IMR-90 (cell line): Measurements from ENCODE around the gene USP10. TPM values are rescaled to one million over a fixed set of nuclear protein-coding genes. Genes with fewer than 3 reads are reported as not detected.

Source experiments
- ATAC-seq: fragments of 200-7000 bp; cut with Tn5 transposase; 2 replicates; pipeline ENCODE4 v1.9.1; 2020; ENCODE audit warnings: low read depth, mild to moderate bottlenecking, moderate library complexity
- BruUV-seq: library from RNA; stranded (reverse); fragments of 400-500 nt; replicated peaks from 2 replicates; lab custom pipeline; 2021; lab: Mats Ljungman, UMichigan
- CTCF ChIA-PET: fragments of 300-600 bp; formaldehyde crosslinking; extraction: SDS; loops from one replicate; lab custom pipeline; 2021; ENCODE audit warnings: antibody characterized with exemption; lab: Yijun Ruan, JAX
- POLR2A ChIA-PET: fragments of 300-600 bp; sonication (Branson Sonifier 250); formaldehyde crosslinking; loops from one replicate; lab custom pipeline; 2022; ENCODE audit warnings: antibody characterized with exemption; ENCODE audit not compliant: unreplicated experiment; lab: Charles Lee
- DNase-seq: peaks from one replicate; pipeline ENCODE4 v3.0.0; 2013
- H2AFZ ChIP-seq: replicated peaks from 2 replicates; pipeline ENCODE3; 2013; ENCODE audit warnings: low read length, mild to moderate bottlenecking; ENCODE audit not compliant: poor library complexity
- H2AK5ac ChIP-seq: 2 replicates; pipeline ENCODE4 v1.6.1; 2013; ENCODE audit warnings: low read depth, low read length, inconsistent platforms
- H2AK9ac ChIP-seq: replicated peaks from 2 replicates; pipeline ENCODE3; 2013; ENCODE audit warnings: mild to moderate bottlenecking, low read depth, low read length, moderate library complexity; ENCODE audit not compliant: poor library complexity
- H2BK120ac ChIP-seq: 2 replicates; pipeline ENCODE4 v1.6.1; 2013; ENCODE audit warnings: low read depth, low read length, inconsistent platforms
- H2BK15ac ChIP-seq: 3 replicates; pipeline ENCODE4 v1.6.1; 2013; ENCODE audit warnings: low read depth, low read length, inconsistent platforms
- H2BK20ac ChIP-seq: 2 replicates; pipeline ENCODE4 v1.6.1; 2013; ENCODE audit warnings: low read depth, mild to moderate bottlenecking, inconsistent platforms, low read length, moderate library complexity
- H2BK5ac ChIP-seq: 2 replicates; pipeline ENCODE4 v1.6.1; 2013; ENCODE audit warnings: mild to moderate bottlenecking, low read depth, low read length, inconsistent platforms; ENCODE audit not compliant: poor library complexity, severe bottlenecking
- H3K14ac ChIP-seq: replicated peaks from 2 replicates; pipeline ENCODE4 v1.6.1; 2013; ENCODE audit warnings: low read depth, low read length, inconsistent platforms
- H3K18ac ChIP-seq: 2 replicates; pipeline ENCODE4 v1.6.1; 2013; ENCODE audit warnings: low read depth, low read length, control low read depth
- H3K23ac ChIP-seq: 2 replicates; pipeline ENCODE4 v1.6.1; 2013; ENCODE audit warnings: low read depth, low read length, inconsistent platforms
- H3K27ac ChIP-seq: 2 replicates; pipeline ENCODE4 v1.5.1; 2013; ENCODE audit warnings: mild to moderate bottlenecking, control low read depth, low read length; ENCODE audit not compliant: insufficient read depth
- H3K27me3 ChIP-seq: 2 replicates; pipeline ENCODE4 v1.6.1; 2013; ENCODE audit warnings: low read length; ENCODE audit not compliant: control insufficient read depth, insufficient read depth
- H3K36me3 ChIP-seq: 2 replicates; pipeline ENCODE4 v1.6.1; 2013; ENCODE audit warnings: low read length, mixed read lengths; ENCODE audit not compliant: control insufficient read depth, insufficient read depth
- H3K4ac ChIP-seq: 2 replicates; pipeline ENCODE4 v1.6.1; 2013; ENCODE audit warnings: low read depth, low read length, inconsistent platforms
- H3K4me1 ChIP-seq: 2 replicates; pipeline ENCODE4 v1.6.1; 2013; ENCODE audit warnings: low read length, mixed read lengths; ENCODE audit not compliant: control insufficient read depth, insufficient read depth
- H3K4me2 ChIP-seq: 2 replicates; pipeline ENCODE4 v1.6.1; 2013; ENCODE audit warnings: low read depth, mild to moderate bottlenecking, control low read depth, low read length, moderate library complexity
- H3K4me3 ChIP-seq: 2 replicates; pipeline ENCODE4 v1.5.1; 2013; ENCODE audit warnings: low read depth, mild to moderate bottlenecking, control low read depth, low read length, moderate library complexity; ENCODE audit not compliant: insufficient read depth
- H3K56ac ChIP-seq: 2 replicates; pipeline ENCODE4 v1.6.1; 2013; ENCODE audit warnings: low read length, inconsistent platforms; ENCODE audit not compliant: insufficient read depth; ENCODE audit errors: extremely low read depth
- H3K79me1 ChIP-seq, 2 experiments: 2 replicates each; pipeline ENCODE4 v1.6.1; 2013; ENCODE audit warnings: low read length in 2 of 2, inconsistent platforms in 1 of 2, low read depth in 1 of 2
- H3K9ac ChIP-seq: 2 replicates; pipeline ENCODE4 v1.6.1; 2013; ENCODE audit warnings: low read depth, low read length, control low read depth
- H3K9me1 ChIP-seq: 2 replicates; pipeline ENCODE4 v1.6.1; 2013; ENCODE audit warnings: low read length, inconsistent platforms; ENCODE audit not compliant: insufficient read depth
- H3K9me3 ChIP-seq: 2 replicates; pipeline ENCODE4 v1.6.1; 2013; ENCODE audit warnings: low read length; ENCODE audit not compliant: control insufficient read depth, insufficient read depth
- H4K20me1 ChIP-seq: 2 replicates; pipeline ENCODE4 v1.6.1; 2013; ENCODE audit warnings: low read length, inconsistent platforms; ENCODE audit not compliant: insufficient read depth
- H4K5ac ChIP-seq: 2 replicates; pipeline ENCODE4 v1.6.1; 2013; ENCODE audit warnings: mild to moderate bottlenecking, low read depth, low read length, control low read depth
- H4K8ac ChIP-seq, 2 experiments: 2 replicates each; pipeline ENCODE4 v1.6.1; 2013; ENCODE audit warnings: low read depth in 2 of 2, low read length in 2 of 2, control low read depth in 1 of 2, inconsistent platforms in 1 of 2
- H4K91ac ChIP-seq: 2 replicates; pipeline ENCODE4 v1.6.1; 2013; ENCODE audit warnings: low read depth, low read length, inconsistent platforms; ENCODE audit not compliant: insufficient read depth
- CEBPB ChIP-seq: IDR thresholded peaks from 2 replicates; pipeline ENCODE4 v1.6.1; 2012; ENCODE audit warnings: low read depth, low read length, improper control_type of control experiment
- RAD21 ChIP-seq: IDR thresholded peaks from 2 replicates; pipeline ENCODE4 v1.6.1; 2012; ENCODE audit warnings: low read length, improper control_type of control experiment
- WGBS, 2 experiments: methylation state at CpG; one replicate each; pipeline versions ENCODE4 v1.1.5 to v1.1.7; 2013; ENCODE audit warnings: missing lambda C conversion rate in 2 of 2; ENCODE audit not compliant: insufficient read length in 1 of 2; ENCODE audit errors: extremely low coverage in 2 of 2; 5-methylcytosine and 5-hydroxymethylcytosine counted together
- dilution Hi-C: fragments of 300-500 bp; cut with HindIII; formaldehyde crosslinking; loops from one replicate; pipeline ENCODE4 v1.14.3; 2018; ENCODE audit warnings: low sequenced_read_pairs; ENCODE audit not compliant: unreplicated experiment
- in situ Hi-C: fragments of 300-500 bp; cut with MboI; formaldehyde crosslinking; loops from 3 replicates; pipeline ENCODE4 v1.14.3; 2019; ENCODE audit warnings: low sequenced_read_pairs, inconsistent platforms, mixed read lengths
- intact Hi-C: fragments of 100-400 bp; cut with micrococcal nuclease; formaldehyde crosslinking; loops from 2 replicates; pipeline ENCODE4 v1.10.0; 2022
- polyA plus RNA-seq, 3 experiments: library from polyadenylated mRNA; depleted of rRNA; stranded (reverse); fragments of >200 nt; gene quantifications; 2 replicates each; pipeline ENCODE4 v1.2.3, GENCODE V29; 2012; ENCODE audit warnings: low replicate concordance in 1 of 3
- total RNA-seq: library from RNA; depleted of rRNA; stranded (reverse); fragments of >200 nt; gene quantifications from 2 replicates; pipeline ENCODE4 v1.2.3, GENCODE V29; 2012

Gene USP10
- total and polyA plus RNA-seq, 2 of the 4 experiments (the other 2 are of a cell fraction) = 54.3 to 79.0 TPM

GRCh38 chr16:84810518-84811273, 110.9 kb downstream of the USP10 start:
- Histone ChIP-seq H3K18ac (no peak overlapping the region), H2AFZ (no peak overlapping the region), H3K14ac (no peak overlapping the region; the same call in 1 of the 2 replicates), H4K20me1 (0 out of 2 replicates have a peak, but pooled peaks cover 4% of the 10 kb centered on the region), H2BK15ac (peak overlapping the region; percentile 87; the same call in 2 of the 3 replicates), H3K4me2 (no peak overlapping the region), H2BK120ac (peak overlapping the region; percentile 57; the same call in 1 of the 2 replicates), H4K5ac (no peak overlapping the region), H2AK9ac (peak overlapping the region; percentile 26), H3K36me3 (no peaks in the 10 kb centered on the region), H3K27me3 (no peaks in the 10 kb centered on the region), H2BK5ac (no peak overlapping the region), H4K91ac (peak overlapping the region; percentile 44), H2BK20ac (peak overlapping the region; percentile 63; the same call in 1 of the 2 replicates), H4K8ac (no peak overlapping the region), H3K27ac (no peak overlapping the region), H3K9me3 (0 out of 2 replicates have a peak, but pooled peaks cover 4% of the 10 kb centered on the region), H3K9ac (no peak overlapping the region), H3K23ac (no peak overlapping the region), H2AK5ac (peak overlapping the region; percentile 89; the same call in 1 of the 2 replicates), H3K9me1 (peaks cover 17% of the 10 kb centered on the region), H3K4ac (peak overlapping the region; percentile 30; the same call in 1 of the 2 replicates), H3K4me1 (peaks cover 18% of the 10 kb centered on the region), H3K79me1 (0 out of 4 replicates have a peak, but pooled peaks cover 0 to 8% of the 10 kb centered on the region in 2 experiments), H3K56ac (no peak overlapping the region), H3K4me3 (no peak overlapping the region)
- 80% methylated on average over 1 of the region's 17 CpGs; no CpG with 5 or more reads in 1 of the 2 experiments for WGBS, 2 experiments
- ATAC-seq (no peak), DNase-seq (peak; percentile 63)
- BruUV-seq = no TSS peak
- dilution Hi-C loops = no loop called here
- CTCF ChIA-PET = no interaction called here
- TF ChIP-seq RAD21 (no peak), CEBPB (peak; percentile 49)
- POLR2A ChIA-PET = interaction anchor here (0.6 kb wide), 1 partner anchor 9 kb away, joined by 3 read pairs; the partner anchor contains the start of gene CRISPLD2
- in situ Hi-C loops = no loop called here
- intact Hi-C loops = no loop called here
